ENCODE results near the gene SEMA7A.
"Not testable (repeated sequence)": the region's sequence is repeated elsewhere in the genome, so short reads cannot be mapped to it uniquely, and the experiment has no call there.

SEMA7A gene, protein sequence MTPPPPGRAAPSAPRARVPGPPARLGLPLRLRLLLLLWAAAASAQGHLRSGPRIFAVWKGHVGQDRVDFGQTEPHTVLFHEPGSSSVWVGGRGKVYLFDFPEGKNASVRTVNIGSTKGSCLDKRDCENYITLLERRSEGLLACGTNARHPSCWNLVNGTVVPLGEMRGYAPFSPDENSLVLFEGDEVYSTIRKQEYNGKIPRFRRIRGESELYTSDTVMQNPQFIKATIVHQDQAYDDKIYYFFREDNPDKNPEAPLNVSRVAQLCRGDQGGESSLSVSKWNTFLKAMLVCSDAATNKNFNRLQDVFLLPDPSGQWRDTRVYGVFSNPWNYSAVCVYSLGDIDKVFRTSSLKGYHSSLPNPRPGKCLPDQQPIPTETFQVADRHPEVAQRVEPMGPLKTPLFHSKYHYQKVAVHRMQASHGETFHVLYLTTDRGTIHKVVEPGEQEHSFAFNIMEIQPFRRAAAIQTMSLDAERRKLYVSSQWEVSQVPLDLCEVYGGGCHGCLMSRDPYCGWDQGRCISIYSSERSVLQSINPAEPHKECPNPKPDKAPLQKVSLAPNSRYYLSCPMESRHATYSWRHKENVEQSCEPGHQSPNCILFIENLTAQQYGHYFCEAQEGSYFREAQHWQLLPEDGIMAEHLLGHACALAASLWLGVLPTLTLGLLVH

DNA sequence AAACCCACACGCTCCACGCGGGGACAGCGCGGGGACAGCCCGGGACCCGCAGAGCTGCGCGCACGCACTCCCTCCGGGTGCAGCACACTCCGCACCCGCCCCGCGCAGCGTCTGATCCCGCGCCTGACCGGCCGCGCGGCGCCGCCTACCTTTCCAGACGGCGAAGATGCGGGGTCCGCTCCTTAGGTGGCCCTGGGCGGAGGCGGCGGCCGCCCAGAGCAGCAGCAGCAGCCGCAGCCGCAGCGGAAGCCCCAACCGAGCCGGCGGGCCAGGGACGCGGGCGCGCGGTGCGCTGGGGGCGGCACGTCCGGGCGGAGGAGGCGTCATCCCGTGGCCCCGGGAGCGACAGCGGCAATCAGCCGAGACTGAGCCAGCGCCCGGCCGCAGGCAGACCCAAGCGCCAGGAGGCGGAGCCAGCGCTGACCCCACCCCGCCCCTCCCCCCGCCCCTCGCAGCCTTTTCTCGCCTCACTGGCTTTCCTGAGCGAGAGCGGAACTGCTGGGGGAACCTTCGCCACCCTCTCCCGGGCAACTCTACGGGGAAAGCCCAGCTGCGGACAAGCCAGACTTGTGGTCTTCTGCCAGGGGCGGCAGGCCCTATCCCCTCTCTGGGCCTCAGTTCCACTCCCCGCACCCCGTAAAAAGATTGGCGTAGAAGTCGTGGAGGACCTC lies at the start of gene SEMA7A:
Gene SEMA7A (minus strand): TSS at position 367 of the 671 bp plus-strand sequence. CDS start 40 bp downstream, at position 327.
- peak; percentile 89 for DNase-seq

- no peak for DNase-seq
Observed at GRCh38 chr15:74482661-74483060, 48.9 kb upstream of the SEMA7A start.

- not testable (repeated sequence) for DNase-seq
Observed at GRCh38 chr15:74480364-74480763, 46.6 kb upstream of the SEMA7A start.

DNA sequence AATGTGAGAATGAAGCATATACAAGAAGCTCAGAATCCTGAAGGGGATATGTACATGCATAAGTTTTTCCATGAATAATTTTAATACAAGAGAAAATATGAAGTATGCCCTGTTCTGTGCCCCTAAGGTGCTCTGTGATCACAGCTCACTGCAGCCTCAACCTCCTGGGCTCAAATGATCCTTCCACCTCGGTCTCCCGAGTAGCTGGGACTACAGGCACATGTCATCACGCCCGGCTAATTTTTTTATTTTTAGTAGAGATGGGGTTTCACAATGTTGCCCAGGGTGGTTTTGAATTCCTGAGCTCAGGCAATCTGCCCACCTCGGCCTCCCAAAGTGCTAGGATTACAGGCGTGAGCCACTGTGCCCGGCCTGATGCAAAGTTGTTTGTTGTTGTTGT lies 37.9 kb upstream of the SEMA7A start:
- not testable (repeated sequence) for DNase-seq

- DNase-seq: no peak
Observed at GRCh38 chr15:74470631-74471395, 37.1 kb upstream of the SEMA7A start.

DNA sequence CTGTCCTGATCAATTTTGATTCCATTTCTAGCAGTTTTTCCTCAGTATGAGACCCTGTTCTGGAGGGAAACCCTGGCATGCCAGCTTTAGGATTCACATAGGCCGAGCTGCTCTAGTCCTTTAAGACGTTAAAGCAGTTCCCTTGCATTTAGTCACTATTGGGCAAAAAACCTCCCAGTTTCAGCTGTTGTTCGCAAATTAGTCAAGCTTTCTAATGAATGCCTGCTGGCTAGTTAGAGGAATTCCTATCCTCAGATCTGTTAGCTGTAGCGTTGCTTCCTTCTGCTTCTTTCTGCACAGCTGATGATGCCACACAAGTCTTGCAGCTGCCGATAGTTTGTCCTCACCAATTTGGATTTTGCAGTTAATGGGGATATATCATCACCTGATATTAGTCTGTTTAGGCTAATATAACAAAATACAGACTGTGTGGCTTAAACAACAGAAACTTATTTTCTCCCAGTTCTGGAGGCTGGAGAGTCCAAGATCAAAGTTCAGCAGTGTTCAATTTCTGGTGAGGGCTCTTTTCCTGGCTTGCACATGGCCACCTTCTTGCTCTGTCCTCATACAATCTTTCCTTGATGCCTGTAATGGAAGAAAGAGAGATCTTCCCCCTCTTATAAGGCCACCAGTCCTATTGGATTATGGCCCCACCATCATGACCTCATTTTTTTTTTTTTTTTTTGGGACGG lies 34.7 kb upstream of the SEMA7A start:
- no peak for DNase-seq

DNA sequence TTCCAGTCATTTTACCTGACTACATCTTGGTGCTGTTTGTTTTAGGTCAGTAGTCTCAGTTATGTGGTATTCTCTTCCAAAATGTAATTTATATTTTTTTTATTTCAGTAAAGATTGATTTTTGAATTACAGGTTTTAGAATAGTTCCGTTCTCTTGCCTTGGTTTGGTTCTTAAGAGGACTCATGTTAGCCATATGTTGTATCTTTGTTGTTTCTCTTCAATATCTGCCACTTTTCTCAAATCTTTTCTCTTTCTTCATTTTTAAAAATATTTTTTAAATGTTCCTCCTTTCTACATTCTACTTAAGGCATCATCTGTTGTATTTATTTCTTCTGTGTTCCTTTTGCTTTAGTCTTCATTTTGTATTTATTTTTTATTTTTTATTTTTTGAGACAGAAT lies 32.8 kb upstream of the SEMA7A start:
- DNase-seq: no peak

GRCh38 chr15:74464897-74465296 lies 31.1 kb upstream of the SEMA7A start:
- DNase-seq: no peak

GRCh38 chr15:74464216-74464615 lies 30.5 kb upstream of the SEMA7A start:
- DNase-seq: peak; percentile 23

- no peak for DNase-seq
Observed at GRCh38 chr15:74463634-74464033, 29.9 kb upstream of the SEMA7A start.

DNA sequence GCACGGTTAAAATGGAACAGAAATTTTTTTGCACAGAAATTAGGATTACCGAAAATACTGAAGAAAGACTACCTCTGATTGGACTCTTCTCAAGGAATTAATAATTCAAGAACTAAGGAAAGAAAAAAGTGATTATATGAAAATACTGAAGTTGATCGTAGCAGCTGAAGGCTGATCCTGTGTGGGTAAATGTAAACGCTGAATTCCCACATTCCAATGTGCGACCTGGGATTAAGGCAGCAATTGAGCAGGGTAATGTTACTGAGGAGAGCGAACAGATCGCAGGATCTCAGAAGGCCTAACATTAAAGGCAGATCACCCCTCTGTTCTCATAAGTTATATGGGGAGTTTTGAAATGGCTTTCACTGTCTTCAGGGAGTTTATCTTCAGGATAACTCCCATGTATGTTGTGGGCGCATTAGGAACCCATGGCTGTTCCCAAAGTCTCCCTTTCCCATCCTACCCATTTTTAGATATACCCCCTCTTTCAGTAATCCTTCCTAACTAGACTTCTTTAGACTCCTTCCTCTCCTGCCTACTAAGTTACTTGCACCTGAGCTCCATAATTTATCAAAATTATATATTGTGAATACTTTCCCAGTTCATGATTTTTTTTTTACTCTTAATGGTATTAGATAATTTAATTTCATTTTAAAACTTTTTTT lies 28.2 kb upstream of the SEMA7A start:
- DNase-seq: no peak

DNA sequence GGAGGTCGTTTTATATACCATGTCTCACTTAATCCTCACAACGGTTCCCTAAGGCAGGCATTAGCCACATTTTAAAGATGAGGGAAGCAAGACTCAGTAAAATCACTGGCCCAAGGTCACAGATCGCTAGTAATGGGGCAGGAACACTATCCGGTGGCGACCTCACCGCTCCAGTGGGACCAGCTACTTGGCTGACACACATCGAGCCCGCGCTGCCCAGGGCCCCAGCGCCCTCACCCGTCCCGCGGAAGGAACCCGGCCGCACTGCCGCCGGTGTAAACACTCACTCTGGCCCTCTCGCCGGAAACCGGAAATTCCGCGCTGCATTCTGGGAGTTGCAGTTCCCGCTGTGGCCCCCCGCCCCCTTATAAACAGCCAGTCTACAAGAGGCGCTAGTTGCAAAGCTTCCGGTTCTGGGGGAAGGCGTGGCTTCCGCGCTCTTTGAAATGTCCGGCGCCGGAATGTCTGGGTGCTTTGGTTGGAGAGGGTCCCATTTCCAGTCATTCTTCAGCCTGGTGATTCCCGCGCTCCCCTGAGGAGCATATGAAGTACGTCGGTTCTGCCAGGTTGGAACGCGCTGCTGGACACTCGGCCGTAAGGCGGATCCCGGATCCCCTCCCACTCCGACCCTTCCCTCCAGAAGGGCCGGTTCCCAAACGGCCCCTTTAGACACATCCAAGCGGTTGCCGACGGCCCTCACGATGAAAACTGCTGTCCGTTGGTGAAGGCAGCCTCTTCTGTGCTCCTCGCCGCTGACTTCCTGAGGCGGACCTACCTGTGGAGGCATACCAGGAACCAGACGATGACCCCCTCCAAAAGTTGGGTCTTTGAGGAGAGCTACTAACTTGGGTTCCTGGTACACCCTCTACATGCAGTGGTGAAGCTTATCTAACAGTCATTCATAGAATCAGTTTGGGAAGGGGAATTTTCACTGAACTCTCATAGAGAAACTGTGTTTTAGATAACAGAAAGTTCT lies 27.4 kb upstream of the SEMA7A start, which contains the start of gene UBL7:
Gene UBL7 (minus strand): TSS at position 290 of the 976 bp plus-strand sequence. CDS start 2,293 bp downstream, outside the sequence.
- DNase-seq: peak; percentile 95

DNA sequence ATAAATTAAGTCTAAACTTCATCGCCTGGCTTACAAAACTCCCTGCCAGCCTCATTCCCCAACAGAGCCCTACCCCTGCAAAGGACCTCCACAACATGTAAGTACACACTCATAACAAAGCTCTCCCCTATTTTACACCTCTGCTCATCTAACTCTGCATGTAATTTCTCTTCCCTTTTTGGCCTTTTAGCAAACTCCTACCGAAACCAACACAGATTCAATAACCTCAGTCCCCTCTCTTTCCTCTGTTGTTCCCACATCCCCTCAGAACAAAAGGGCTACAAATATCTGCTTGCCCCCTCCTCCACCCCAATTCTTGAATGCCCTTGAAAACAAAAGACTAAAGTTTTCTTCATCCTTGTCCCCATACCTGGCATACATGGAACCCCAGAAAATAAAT lies 26.5 kb upstream of the SEMA7A start:
- no peak for DNase-seq

GRCh38 chr15:74459798-74460197 lies 26.0 kb upstream of the SEMA7A start:
- DNase-seq: not testable (repeated sequence)

DNA sequence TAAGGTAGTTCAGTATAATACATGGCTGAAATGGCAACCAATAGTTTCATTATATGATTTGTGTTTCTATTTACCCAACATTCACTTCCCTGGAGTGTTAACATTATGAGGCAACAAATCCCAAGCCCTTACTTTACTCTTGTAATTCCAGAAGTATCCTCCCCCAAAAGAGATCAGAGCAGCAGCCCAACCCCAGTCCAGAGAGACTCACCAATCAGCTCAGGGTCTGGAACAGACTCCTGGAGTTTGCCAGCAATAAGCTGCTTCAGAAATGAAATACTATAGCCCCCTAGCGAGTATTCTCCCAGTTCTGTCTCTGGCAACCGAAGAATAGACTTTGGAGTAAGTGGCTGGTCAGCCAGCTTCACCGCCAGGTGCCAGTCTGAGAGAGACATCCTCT lies 24.7 kb upstream of the SEMA7A start:
- no peak for DNase-seq

DNA sequence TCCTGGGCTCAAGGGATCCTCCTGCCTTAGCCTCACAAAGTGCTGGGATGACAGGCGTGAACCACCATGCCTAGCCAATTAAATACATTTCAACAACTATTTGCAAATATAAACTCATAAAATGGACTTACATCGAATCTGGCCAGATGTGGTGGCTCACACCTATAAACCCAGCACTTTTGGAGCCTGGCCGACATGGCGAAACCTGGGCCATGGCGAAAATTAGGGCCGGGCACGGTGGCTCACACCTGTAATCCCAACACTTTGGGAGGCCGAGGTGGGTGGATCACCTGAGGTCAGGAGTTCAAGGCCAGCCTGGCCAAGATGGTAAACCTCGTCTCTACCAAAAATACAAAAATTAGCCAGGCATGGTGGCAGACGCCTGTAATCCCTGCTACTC lies 23.3 kb upstream of the SEMA7A start:
- DNase-seq: not testable (repeated sequence)

- no peak for DNase-seq
Observed at GRCh38 chr15:74454764-74455500, 21.2 kb upstream of the SEMA7A start.

DNA sequence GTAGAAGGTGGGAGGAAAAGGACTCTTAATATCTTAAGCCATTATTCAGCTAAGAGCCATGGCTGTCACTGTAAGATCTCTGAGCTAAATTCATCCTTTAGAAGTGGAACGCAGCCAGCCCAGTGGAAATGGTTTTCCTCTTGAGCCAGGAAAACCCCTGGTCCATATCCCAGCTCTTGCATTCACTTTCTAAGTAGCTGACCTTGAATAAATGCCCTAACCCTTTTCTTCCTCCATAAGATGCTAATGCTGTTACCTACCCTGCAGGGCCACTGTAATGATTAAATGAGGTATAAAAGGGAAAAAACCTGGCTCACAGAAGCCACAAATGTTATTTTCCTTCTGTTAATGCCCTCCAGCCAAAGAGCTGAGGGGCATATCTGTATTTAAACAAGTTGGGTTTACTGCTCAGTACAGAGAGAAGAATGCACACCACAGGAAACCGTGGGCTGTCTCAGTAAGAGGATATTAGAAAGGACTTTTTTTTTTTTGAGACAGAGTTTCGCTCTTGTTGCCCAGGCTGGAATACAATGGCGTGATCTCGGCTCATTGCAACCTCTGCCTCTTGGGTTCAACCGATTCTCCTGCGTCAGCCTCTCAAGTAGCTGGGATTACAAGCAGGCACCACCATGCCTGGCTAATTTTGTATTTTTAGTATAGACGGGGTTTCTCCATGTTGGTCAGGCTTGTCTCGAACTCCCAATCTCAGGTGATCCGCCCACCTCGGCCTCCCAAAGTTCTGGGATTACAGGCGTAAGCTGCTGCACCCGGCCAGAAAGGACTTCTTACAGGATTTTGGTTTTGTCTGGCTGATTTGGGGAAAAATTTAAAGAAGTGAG lies 20.4 kb upstream of the SEMA7A start:
- no peak for DNase-seq
